Body of pancreas (tissue), 4 donors: ENCODE data around the gene CHIT1.

Experiments used
- POLR2A ChIP-seq, 3 donors: fragments of 450-650 bp; IDR thresholded peaks; one replicate each; pipeline ENCODE4 v1.6.1; 2016; ENCODE audit warnings: antibody characterized with exemption in 3 of 3, mild to moderate bottlenecking in 2 of 3
- TF ChIP-seq, protein P1 (sequence below), 7 experiments: fragments of 450-650 bp in 4 of 7; fragments of 200-600 bp in 3 of 7; sonication (generic) in 3 of 7; IDR thresholded peaks; one replicate each; pipeline ENCODE4 v1.5.1; 2016 to 2019; ENCODE audit warnings: antibody characterized with exemption in 7 of 7

DNA sequence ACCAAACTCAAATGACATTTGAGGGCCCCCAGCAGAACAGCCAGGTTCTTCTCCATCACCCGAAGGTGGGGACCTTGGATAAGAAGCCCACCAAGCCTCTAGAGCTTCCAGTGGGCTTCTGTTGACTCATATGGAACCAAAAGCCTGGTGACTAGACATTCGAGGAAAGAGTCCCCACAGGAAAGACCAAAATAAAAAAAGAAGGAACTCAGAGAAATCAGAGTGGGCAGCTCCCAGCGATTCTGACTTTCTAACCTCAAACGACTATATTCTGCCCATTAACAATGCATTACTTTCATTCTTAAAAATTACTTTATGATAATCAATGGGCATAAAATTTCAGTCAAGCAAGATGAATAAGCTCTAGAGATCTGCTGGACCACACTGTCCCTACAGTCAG lies 9.6 kb upstream of the CHIT1 start:
- TF ChIP-seq, protein P1, sequence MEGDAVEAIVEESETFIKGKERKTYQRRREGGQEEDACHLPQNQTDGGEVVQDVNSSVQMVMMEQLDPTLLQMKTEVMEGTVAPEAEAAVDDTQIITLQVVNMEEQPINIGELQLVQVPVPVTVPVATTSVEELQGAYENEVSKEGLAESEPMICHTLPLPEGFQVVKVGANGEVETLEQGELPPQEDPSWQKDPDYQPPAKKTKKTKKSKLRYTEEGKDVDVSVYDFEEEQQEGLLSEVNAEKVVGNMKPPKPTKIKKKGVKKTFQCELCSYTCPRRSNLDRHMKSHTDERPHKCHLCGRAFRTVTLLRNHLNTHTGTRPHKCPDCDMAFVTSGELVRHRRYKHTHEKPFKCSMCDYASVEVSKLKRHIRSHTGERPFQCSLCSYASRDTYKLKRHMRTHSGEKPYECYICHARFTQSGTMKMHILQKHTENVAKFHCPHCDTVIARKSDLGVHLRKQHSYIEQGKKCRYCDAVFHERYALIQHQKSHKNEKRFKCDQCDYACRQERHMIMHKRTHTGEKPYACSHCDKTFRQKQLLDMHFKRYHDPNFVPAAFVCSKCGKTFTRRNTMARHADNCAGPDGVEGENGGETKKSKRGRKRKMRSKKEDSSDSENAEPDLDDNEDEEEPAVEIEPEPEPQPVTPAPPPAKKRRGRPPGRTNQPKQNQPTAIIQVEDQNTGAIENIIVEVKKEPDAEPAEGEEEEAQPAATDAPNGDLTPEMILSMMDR (IDR thresholded peaks at IDR 0.05), result no peak
- TF ChIP-seq POLR2A (IDR thresholded peaks at IDR 0.05), result no peak
